ENCODE results near the gene ITPK1. TPM values are rescaled to one million over a fixed set of nuclear protein-coding genes. Genes with fewer than 3 reads are reported as not detected.

ITPK1 gene
- total RNA-seq, 2 donors from 2014 or later = 77.1 to 118 TPM

GRCh38 chr14:92978229-92979021 lies 137.3 kb downstream of the ITPK1 start:
- WGBS = 87% methylated on average over 4 of the region's 4 CpGs

GRCh38 chr14:92976268-92976667 lies 139.5 kb downstream of the ITPK1 start:
- no peak overlapping the region for H3K27ac ChIP-seq
- H3K4me1 ChIP-seq (replicated peaks) = peaks cover 17% of the 10 kb centered on the region
- no peaks in the 10 kb centered on the region for H3K27me3 ChIP-seq (replicated peaks; ENCODE audit: insufficient read depth)
- H3K36me3 ChIP-seq = no peaks in the 10 kb centered on the region
- 93% methylated on average over 2 of the region's 2 CpGs for WGBS
- no peak overlapping the region for H3K4me3 ChIP-seq
- no peak for DNase-seq (ENCODE audit: low spot score)
- no peak for TF ChIP-seq POLR2A (IDR thresholded peaks at IDR 0.05)
- no peak for TF ChIP-seq POLR2AphosphoS5 (IDR thresholded peaks at IDR 0.05)
- TF ChIP-seq CTCF (IDR thresholded peaks at IDR 0.05) = no peak
- intact Hi-C loops (cut with DNase I) = no loop called here
- no peaks in the 10 kb centered on the region for H3K9me3 ChIP-seq

More at GRCh38 chr14:92978229-92979021, 137.3 kb downstream of the ITPK1 start:
- no peaks in the 10 kb centered on the region for H3K27me3 ChIP-seq (replicated peaks; ENCODE audit: insufficient read depth)
- H3K4me3 ChIP-seq = no peak overlapping the region
- H3K9me3 ChIP-seq = no peaks in the 10 kb centered on the region
- TF ChIP-seq CTCF (IDR thresholded peaks at IDR 0.05) = no peak
- no peak for TF ChIP-seq POLR2AphosphoS5 (IDR thresholded peaks at IDR 0.05)
- no peak for TF ChIP-seq POLR2A (IDR thresholded peaks at IDR 0.05)
- H3K36me3 ChIP-seq = no peaks in the 10 kb centered on the region
- intact Hi-C loops (cut with DNase I) = no loop called here
- DNase-seq (ENCODE audit: low spot score) = no peak
- no peak overlapping the region for H3K27ac ChIP-seq
- peaks cover 6% of the 10 kb centered on the region for H3K4me1 ChIP-seq (replicated peaks)

- no peak overlapping the region for H3K4me3 ChIP-seq
- peak overlapping the region; percentile 59 to 70 for H3K27ac ChIP-seq
- H3K4me1 ChIP-seq (replicated peaks) = peaks cover 17% of the 10 kb centered on the region
- no peak for DNase-seq (ENCODE audit: low spot score)
- whole genome bisulfite sequencing = 93% methylated on average over 17 of the region's 17 CpGs
- no peaks in the 10 kb centered on the region for H3K9me3 ChIP-seq
- H3K27me3 ChIP-seq (replicated peaks; ENCODE audit: insufficient read depth) = no peaks in the 10 kb centered on the region
- TF ChIP-seq POLR2AphosphoS5 (IDR thresholded peaks at IDR 0.05) (no peak), CTCF (IDR thresholded peaks at IDR 0.05) (no peak), POLR2A (IDR thresholded peaks at IDR 0.05) (no peak)
- intact Hi-C loops (cut with DNase I) = loop anchor here (5.0 kb wide), 1 partner anchor 143 kb away; the partner anchor contains the start of gene ITPK1
- no peaks in the 10 kb centered on the region for H3K36me3 ChIP-seq
Observed at GRCh38 chr14:92974541-92975345, 141.0 kb downstream of the ITPK1 start.

- TF ChIP-seq CTCF (IDR thresholded peaks at IDR 0.05) (no peak), POLR2AphosphoS5 (IDR thresholded peaks at IDR 0.05) (peak; percentile 59)
- whole genome bisulfite sequencing = 36% methylated on average over 9 of the region's 9 CpGs
- intact Hi-C loops (cut with DNase I) = loop anchor here (2.0 to 5.0 kb wide), 2 partner anchors 67 to 143 kb away; partner anchors contain the start of gene ITPK1
- peak; percentile 42 for DNase-seq (ENCODE audit: low spot score)
- H3K4me1 ChIP-seq (replicated peaks) = peaks cover 17% of the 10 kb centered on the region
- H3K36me3 ChIP-seq = no peaks in the 10 kb centered on the region
- no peaks in the 10 kb centered on the region for H3K9me3 ChIP-seq
- peak overlapping the region; percentile 59 to 70 for H3K27ac ChIP-seq
- no peaks in the 10 kb centered on the region for H3K27me3 ChIP-seq (replicated peaks; ENCODE audit: insufficient read depth)
- no peak overlapping the region for H3K4me3 ChIP-seq
Observed at GRCh38 chr14:92973798-92974372, 141.8 kb downstream of the ITPK1 start.

All from prostate gland (tissue), 2 donors.